Activated naive CD8-positive, alpha-beta T cell treated with anti-CD3 and anti-CD28 coated beads for 36 hours (primary cell): ENCODE data around the gene EFCC1. TPM values are rescaled to one million over a fixed set of nuclear protein-coding genes. Genes with fewer than 3 reads are reported as not detected.

ENCODE experiments used
- DNase-seq: peaks from one replicate; pipeline ENCODE4 v3.0.0; 2021
- H3K27ac Mint-ChIP-seq: one replicate; pipeline ENCODE4 v1.8.0; 2022; ENCODE audit warnings: mild to moderate bottlenecking, moderate library complexity, mixed read lengths
- H3K27me3 Mint-ChIP-seq: one replicate; pipeline ENCODE4 v1.8.0; 2022; ENCODE audit warnings: mild to moderate bottlenecking, mixed read lengths
- H3K36me3 Mint-ChIP-seq: one replicate; pipeline ENCODE4 v1.8.0; 2021; ENCODE audit warnings: mild to moderate bottlenecking, mixed read lengths
- H3K4me1 Mint-ChIP-seq: one replicate; pipeline ENCODE4 v1.8.0; 2021; ENCODE audit warnings: mixed read lengths
- H3K4me3 Mint-ChIP-seq: one replicate; pipeline ENCODE4 v1.8.0; 2022; ENCODE audit warnings: mild to moderate bottlenecking, moderate library complexity, mixed read lengths
- H3K9me3 Mint-ChIP-seq: one replicate; pipeline ENCODE4 v1.8.0; 2022; ENCODE audit warnings: mixed read lengths
- total RNA-seq, 2 experiments: library from RNA; stranded (reverse); gene quantifications; one replicate each; pipeline ENCODE4 v1.2.3, GENCODE V29; 2021

The EFCC1 gene
- total RNA-seq, 2 experiments from 2014 or later: 0.18 to 0.45 TPM

DNA sequence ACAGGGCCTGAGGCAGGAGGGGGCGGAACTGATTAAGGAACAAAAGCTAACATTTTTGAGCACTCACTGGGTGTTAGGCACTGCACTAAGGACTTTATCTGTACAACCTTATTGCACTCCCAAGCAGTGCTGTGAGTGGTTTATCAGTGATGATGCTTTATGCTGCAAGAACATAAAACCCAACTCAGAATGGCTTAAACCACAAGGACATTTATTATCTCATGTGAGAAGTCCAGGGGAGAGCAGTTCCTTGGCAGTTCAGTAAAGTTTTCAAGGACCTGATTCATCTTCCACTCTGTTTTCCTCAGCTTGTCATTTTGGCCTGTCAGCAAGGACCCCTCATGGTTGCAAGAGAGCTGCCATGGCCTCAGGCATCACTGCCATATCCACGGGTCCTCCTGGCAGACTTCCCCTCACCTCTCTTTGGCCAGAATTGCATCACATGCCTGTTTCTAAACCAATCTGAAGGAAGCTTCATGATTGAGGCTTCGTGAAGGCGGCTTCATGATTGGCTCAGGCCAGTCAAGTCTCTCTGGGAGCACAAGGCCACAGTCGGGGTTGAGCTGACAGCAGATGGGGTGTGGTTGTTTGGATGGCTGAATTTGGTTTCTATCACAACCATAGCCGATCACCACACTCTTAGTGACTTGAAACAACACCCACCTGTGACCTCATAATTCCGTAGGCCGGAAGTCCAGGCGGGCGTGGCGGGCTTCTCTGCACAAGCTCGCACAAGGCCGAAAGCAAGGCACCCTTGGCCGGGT is 15.8 kb downstream of the EFCC1 start:
- Mint-ChIP-seq H3K4me3 (peak overlapping the region; percentile 75), H3K27ac (peak overlapping the region; percentile 97), H3K36me3 (peaks cover 2% of the 10 kb centered on the region), H3K9me3 (no peaks in the 10 kb centered on the region), H3K4me1 (peaks cover 32% of the 10 kb centered on the region), H3K27me3 (no peaks in the 10 kb centered on the region)
- DNase-seq: no peak

DNA sequence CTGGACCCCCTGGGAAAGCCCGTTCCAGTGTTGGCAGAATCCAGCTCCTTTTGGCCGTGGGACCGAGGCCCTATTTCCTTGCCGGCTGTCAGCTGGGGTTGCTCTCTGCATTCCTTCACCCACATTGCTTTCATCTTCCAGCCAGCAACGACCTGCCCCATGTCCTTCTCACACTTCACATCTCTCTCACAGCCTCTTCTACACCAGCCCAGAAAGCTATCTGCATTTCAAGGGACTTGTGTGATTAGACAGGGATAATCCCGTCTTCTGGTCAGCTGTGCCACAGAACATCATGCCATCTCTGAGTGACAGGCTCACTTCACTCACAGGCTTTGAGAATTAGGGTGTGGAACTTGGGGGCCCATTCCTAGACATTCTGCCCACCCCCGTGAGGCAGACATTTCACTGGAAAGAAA is 16.4 kb downstream of the EFCC1 start:
- Mint-ChIP-seq H3K27me3 (no peaks in the 10 kb centered on the region), H3K9me3 (no peaks in the 10 kb centered on the region), H3K27ac (peak overlapping the region; percentile 51), H3K36me3 (peaks cover 2% of the 10 kb centered on the region), H3K4me1 (peaks cover 37% of the 10 kb centered on the region), H3K4me3 (no peak overlapping the region)
- no peak for DNase-seq

DNA sequence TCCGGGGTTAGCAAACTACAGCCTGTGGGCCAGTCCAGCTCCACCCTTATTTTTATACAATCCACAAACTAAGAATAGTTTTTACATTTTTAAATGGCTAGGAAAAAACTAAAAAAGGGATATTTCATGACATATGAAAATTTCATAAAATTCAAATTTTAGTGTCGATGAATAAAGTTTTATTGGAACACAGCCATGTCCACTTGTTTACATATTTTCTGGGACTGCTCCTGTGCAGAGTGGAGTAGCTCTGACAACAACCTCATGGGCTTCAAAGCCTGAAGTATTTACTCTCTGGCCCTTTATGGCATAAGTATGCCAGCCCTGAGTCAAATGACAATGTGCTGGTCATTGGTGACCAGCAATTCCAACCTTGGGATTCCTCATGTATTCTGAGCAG is 17.2 kb downstream of the EFCC1 start:
- peaks cover 2% of the 10 kb centered on the region for H3K36me3 Mint-ChIP-seq
- DNase-seq: no peak
- no peaks in the 10 kb centered on the region for H3K27me3 Mint-ChIP-seq
- H3K4me1 Mint-ChIP-seq: peaks cover 41% of the 10 kb centered on the region
- no peak overlapping the region for H3K4me3 Mint-ChIP-seq
- H3K27ac Mint-ChIP-seq: no peak overlapping the region
- no peaks in the 10 kb centered on the region for H3K9me3 Mint-ChIP-seq

DNA sequence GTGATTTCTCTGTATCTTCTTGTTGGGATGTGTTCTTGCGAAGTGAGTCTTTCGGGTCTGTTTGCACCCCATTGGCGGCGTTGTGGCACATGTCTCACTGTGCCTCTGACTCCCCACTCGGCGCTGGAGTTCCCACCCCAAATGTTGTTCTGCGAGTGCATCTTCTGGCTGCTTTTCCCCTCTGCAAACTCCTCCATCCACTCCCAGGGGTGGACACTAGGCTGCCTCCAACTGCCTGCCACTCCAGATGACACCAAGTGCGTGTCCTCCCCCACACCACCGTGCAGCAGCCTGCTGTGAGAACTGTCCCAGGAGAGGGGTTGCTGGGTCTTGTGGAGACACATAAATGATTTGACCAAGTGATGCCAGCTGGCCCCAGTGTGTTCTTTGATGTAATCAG is 17.6 kb downstream of the EFCC1 start:
- Mint-ChIP-seq H3K27me3 (no peaks in the 10 kb centered on the region), H3K27ac (no peak overlapping the region), H3K9me3 (no peaks in the 10 kb centered on the region), H3K4me1 (peaks cover 41% of the 10 kb centered on the region), H3K4me3 (no peak overlapping the region), H3K36me3 (peaks cover 2% of the 10 kb centered on the region)
- no peak for DNase-seq

DNA sequence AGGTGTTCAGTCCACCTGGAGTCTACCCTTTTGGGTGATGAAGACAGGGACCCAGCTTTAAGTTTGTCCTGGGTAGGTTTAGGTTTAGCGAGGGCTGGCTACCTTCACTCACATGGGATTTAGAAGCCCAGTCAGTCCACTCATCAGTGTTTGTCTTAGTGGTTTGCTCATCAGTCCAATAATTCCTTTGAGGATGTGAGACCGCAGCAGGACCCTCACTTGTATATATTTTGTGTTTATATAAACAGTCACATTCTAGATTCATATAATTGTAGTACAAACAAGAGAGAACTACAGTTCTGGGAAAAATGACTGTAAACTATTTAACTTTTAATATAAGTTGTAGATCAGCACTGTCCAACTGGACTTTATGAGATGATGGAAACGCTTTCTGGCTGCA is 18.2 kb downstream of the EFCC1 start:
- Mint-ChIP-seq H3K36me3 (peaks cover 2% of the 10 kb centered on the region), H3K4me1 (peaks cover 41% of the 10 kb centered on the region), H3K9me3 (no peaks in the 10 kb centered on the region), H3K4me3 (no peak overlapping the region), H3K27me3 (no peaks in the 10 kb centered on the region), H3K27ac (no peak overlapping the region)
- DNase-seq: no peak

DNA sequence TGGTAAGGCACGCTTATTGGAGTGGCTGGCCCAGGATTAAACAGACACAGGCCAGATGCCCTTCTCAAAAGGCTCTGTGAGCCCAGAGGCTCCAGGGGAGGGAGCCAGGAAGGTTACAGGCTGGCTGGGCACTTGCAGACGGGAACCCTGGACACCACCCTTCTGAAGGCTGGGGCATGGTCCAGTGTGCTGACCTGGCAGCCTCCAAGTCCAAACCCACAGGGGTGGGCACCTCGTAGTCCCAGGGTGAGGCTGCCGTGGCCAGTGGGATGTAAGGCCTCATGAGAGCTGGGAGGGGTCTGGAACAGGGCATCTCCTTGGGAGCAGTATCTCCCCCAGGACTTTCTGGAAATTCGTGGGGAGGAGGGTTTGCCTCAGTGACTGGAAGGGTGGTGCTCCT is 19.6 kb downstream of the EFCC1 start:
- Mint-ChIP-seq H3K27me3 (no peaks in the 10 kb centered on the region), H3K4me3 (no peak overlapping the region), H3K27ac (no peak overlapping the region), H3K9me3 (no peaks in the 10 kb centered on the region), H3K36me3 (peaks cover 7% of the 10 kb centered on the region), H3K4me1 (peaks cover 29% of the 10 kb centered on the region)
- no peak for DNase-seq

DNA sequence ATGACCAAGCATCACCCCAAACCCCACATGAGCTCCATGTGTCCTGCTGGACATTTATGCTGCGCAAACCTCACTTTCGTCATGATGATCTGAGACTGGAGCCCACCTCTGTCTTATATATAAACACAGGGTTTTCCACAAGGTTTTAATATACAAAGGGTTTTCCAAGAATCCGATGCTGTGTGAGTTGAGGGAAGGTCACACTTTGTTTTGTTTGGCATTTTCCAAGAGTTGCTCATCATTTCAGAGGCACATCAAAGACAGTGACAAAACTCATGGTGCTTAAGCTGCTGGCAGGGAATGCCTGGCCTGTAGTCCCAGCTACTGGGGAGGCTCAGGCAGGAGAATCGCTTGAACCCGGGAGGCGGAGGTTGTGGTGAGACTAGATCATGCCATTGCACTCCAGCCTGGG is 20.0 kb downstream of the EFCC1 start:
- Mint-ChIP-seq H3K27me3 (no peaks in the 10 kb centered on the region), H3K36me3 (peaks cover 7% of the 10 kb centered on the region), H3K27ac (no peak overlapping the region), H3K9me3 (no peaks in the 10 kb centered on the region), H3K4me3 (no peak overlapping the region), H3K4me1 (peaks cover 28% of the 10 kb centered on the region)
- no peak for DNase-seq

DNA sequence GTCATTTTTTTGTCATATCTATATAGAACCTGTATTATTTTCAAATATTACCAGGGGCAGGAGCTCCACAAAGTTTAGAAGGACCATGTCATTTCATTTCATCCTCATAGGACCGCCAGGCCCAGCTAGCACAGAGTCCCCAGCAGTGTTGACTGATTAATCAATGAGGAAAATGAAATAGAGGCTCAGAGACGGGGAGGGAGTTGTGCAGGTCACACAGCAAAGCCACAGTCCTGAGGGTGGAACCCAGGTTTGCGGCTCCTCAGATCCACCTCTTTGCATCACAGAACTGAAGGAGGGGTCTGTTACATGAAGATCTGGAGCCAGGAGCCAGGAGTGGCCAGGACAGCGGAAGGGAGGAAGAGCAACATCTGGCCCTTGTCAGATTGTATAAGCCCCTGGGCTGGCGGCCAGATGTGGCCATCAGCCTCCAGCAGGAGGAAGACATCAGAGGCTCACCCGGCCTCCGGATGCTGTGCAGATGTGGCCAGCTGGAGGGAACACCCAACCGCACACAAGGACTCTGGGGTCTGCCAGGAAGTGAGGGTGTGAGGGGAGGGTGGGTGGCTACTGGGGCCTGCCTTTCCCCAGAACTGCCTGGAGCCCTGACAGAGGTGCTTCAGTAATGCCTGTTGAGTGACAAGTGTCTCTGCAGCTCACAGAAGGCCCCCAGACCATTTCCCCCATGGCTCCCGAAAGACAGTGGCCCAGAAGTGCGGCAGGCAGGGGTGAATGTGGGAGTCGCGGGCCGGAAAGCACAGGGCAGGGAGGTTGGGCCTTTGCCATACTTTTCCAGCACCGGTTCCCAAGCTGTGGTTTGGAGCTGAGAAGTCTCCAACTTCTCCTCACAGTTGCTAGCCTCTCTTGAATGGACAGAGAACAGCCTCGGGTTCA is 21.3 kb downstream of the EFCC1 start:
- Mint-ChIP-seq H3K4me3 (no peak overlapping the region), H3K36me3 (peaks cover 10% of the 10 kb centered on the region), H3K27ac (no peak overlapping the region), H3K9me3 (no peaks in the 10 kb centered on the region), H3K27me3 (no peaks in the 10 kb centered on the region), H3K4me1 (peaks cover 25% of the 10 kb centered on the region)
- DNase-seq: no peak

DNA sequence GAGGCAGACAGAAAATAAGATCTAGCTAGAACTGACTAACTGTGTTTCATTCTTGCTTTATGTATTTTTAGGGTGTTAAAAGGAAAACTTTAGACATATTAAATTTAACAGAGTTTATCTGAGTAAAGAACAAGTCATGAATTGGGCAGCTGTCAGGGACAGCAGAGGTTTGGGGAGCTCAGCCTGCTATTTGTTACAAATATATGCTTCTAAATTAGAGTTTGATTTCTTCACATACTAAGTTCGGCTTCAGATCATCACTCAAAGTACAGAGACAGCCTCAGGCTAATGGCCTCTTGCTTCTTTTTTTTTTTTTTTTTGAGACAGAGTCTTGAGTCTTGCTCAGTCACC is 21.9 kb downstream of the EFCC1 start:
- no peak for DNase-seq
- no peaks in the 10 kb centered on the region for H3K9me3 Mint-ChIP-seq
- H3K27me3 Mint-ChIP-seq: no peaks in the 10 kb centered on the region
- H3K27ac Mint-ChIP-seq: no peak overlapping the region
- H3K36me3 Mint-ChIP-seq: peaks cover 8% of the 10 kb centered on the region
- peaks cover 21% of the 10 kb centered on the region for H3K4me1 Mint-ChIP-seq
- no peak overlapping the region for H3K4me3 Mint-ChIP-seq

DNA sequence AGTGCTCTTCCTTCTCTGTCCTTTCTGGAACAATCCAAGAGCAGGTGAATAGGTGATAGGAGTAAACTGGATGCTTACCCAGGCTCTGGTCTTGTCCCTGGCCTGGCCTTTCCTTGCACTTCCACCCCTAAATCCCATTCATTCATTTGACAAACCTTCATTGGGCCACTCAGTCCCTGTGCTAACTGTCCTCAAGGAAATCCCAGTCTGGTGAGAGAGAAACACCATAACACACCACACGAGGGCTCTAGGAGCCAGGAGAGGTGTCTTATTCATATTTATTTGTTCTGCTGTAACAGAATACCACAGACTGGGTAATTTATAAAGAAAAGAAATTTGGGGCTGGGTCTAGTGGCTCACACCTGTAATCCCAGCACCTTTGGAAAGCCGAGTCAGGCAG is 22.8 kb downstream of the EFCC1 start:
- Mint-ChIP-seq H3K36me3 (peaks cover 8% of the 10 kb centered on the region), H3K27ac (no peak overlapping the region), H3K4me1 (peaks cover 21% of the 10 kb centered on the region), H3K27me3 (no peaks in the 10 kb centered on the region), H3K9me3 (no peaks in the 10 kb centered on the region), H3K4me3 (no peak overlapping the region)
- no peak for DNase-seq

DNA sequence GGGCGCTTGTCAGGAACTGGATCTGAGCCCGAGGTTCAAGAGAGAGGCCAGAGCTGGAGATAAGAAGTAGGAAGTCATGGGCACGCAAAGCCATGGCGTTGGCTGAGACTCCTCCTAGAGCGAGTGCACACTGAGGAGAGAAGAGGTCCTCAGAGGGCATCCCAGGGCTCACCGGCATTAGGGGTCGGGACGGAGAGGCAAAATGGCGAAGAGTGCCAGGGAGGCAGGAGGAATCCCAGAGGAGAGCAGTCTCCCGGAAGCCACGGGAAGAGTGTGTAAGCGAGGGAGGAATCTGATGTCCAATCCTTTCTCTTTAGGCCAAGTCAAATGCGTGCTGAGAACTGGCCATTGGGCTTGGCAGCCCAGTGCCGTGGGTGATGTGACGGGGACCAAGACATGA is 24.0 kb downstream of the EFCC1 start:
- Mint-ChIP-seq H3K9me3 (no peaks in the 10 kb centered on the region), H3K27ac (no peak overlapping the region), H3K36me3 (peaks cover 8% of the 10 kb centered on the region), H3K4me3 (no peak overlapping the region), H3K4me1 (peaks cover 21% of the 10 kb centered on the region), H3K27me3 (no peaks in the 10 kb centered on the region)
- DNase-seq: no peak

DNA sequence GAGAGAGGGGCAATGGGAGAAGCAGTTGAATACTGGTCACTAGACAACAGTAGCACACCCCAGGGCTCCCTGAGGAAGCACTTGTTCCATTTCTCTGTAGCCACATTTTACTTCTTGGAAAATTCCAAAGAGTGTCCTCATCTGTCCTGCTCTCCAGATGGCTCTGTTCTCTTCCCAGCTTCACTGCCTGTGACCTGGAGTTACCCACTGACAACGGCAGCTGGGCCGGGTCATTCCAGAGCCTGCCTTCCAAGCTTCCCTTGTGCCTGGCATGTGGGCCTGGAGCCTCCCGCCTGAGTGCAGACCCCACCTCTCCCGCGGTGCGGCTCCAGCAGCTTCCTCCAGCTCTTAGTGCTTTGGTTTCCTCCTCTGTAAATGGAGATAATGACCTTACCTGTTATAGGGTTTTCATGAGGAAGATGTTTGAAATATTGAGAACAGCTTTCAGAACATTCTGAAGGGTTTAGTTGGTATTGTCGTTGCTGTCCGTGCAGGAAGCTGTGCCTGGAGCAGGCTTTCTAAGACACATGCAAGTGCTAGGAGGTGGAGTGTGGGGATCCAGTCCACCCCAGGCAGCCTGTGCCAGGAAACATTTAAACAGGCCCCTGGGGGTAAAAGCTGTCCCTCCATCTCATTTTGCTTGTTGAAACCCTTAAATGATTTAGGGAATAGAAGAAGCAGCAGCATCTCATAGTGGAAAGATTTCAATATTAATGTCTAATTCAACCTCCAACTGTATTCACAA is 24.8 kb downstream of the EFCC1 start:
- Mint-ChIP-seq H3K9me3 (no peaks in the 10 kb centered on the region), H3K4me3 (peak overlapping the region; percentile 90), H3K27me3 (no peaks in the 10 kb centered on the region), H3K27ac (peak overlapping the region; percentile 97), H3K36me3 (peaks cover 8% of the 10 kb centered on the region), H3K4me1 (peaks cover 21% of the 10 kb centered on the region)
- DNase-seq: no peak

DNA sequence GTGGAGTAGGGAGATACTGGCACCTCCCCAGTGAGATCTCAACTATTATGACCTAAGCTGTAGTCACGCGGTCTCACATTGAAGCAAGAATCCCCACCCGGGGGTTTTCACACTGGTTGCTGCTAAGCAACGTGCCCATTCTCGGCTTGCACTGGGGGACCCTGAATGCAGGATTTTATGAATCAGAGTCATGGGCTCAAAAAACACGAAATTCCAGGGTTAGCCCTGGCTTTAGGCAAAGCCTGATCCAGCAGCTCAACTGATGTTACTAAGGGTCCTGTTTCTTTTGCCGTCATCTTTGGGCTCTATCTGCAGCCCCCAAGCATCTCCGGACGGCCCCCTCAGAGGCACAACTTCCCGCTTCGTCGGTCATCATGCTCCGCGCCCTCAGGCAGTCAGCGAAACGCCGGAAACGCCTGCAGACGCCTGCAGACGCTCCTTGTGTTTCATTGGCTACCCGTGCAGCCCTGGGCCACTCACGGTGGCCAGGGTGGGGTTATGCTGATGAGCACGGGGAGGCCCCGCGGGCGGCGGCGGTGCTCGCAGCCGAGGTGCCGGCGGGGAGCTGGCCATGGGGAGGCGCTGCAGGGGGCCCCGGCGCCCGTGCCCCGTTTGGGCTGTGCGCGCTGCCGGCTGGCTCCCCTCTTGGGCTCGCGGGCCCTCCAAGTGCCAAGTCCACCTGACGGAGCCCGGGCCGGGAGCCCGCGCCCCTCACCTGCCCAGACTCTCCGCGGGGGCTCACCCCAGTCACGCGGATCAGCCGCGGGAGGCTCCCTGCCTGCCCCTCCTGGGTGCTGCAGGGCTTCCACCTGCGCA is 25.8 kb downstream of the EFCC1 start:
- Mint-ChIP-seq H3K27me3 (no peaks in the 10 kb centered on the region), H3K9me3 (no peaks in the 10 kb centered on the region), H3K4me1 (peaks cover 20% of the 10 kb centered on the region), H3K36me3 (peaks cover 8% of the 10 kb centered on the region), H3K27ac (peak overlapping the region; percentile 97), H3K4me3 (peak overlapping the region; percentile 90)
- DNase-seq: peak; percentile 96

DNA sequence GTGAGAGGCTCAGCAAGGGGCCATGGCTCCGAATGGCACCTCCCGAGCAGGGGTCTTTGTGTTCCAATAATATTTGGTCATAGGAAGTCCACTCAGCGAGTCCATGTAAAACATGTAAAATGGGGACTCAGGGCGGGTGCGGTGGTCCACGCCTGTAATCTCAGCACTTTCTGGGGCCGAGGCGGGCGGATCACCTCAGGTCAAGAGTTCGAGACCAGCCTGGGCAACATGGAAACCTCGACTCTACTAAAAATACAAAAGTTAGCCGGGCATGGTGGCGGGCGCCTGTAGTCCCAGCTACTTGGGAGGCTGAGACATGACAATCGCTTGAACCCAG is 26.4 kb downstream of the EFCC1 start:
- H3K4me3 Mint-ChIP-seq: peak overlapping the region; percentile 45
- no peak for DNase-seq
- peaks cover 8% of the 10 kb centered on the region for H3K36me3 Mint-ChIP-seq
- no peak overlapping the region for H3K27ac Mint-ChIP-seq
- H3K27me3 Mint-ChIP-seq: no peaks in the 10 kb centered on the region
- H3K9me3 Mint-ChIP-seq: no peaks in the 10 kb centered on the region
- H3K4me1 Mint-ChIP-seq: peaks cover 14% of the 10 kb centered on the region
